ENCODE data around the gene NPHP4.

NPHP4 gene

DNA sequence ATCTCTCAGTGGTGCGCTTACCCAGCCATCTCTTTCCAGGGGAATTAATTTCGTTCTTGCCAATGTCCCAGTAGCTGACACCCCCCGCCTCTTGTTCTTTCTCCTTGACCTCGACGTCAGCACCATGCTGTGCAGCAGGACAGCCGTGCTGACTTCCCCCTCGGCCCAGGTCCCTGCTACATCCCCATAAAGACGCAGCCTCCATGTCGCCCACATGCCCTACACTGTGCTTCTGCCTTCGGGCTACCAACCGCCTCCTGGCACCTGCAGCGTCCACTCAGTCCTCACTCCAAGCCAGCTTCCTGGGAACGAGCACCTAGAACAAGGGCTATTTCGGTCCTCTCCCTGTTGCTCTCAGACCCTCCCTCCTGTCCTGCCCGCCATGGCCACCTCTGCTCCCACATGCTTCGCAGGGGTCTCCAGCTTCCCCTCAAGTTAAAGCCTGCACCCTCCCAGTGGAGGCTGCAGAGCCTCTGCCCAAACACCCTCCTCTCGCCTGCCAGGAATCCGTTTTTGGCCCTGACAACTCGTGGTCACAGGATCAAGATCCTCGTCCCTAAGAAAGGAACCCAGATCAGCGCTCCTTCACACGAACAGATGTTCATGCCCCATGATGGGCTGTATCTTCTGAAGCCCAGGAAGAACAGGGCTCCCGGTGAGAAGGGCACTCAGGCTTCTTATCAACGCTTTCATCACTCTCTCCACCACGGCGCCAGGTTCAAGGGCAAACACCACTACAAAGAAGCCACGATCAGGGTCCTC lies 109.7 kb downstream of the NPHP4 start:
- H3K36me3 ChIP-seq (ENCODE audit: control insufficient read depth in 5 of 5, insufficient read depth in 5 of 5, low read length in 5 of 5) = peaks cover 0 to 80% (median 25%) of the 10 kb centered on the region in 5 donors
- no peaks in the 10 kb centered on the region for H3K27me3 ChIP-seq (ENCODE audit: control insufficient read depth in 5 of 5, insufficient read depth in 4 of 5, low read length in 5 of 5)
- H3K9me3 ChIP-seq (ENCODE audit: control insufficient read depth in 5 of 5, low read length in 5 of 5) = peaks cover 4 to 19% (median 11%) of the 10 kb centered on the region in 5 donors
- peaks cover 0 to 5% (median 0%) of the 10 kb centered on the region in 5 donors for H3K4me1 ChIP-seq (ENCODE audit: control insufficient read depth in 5 of 5, insufficient read depth in 5 of 5, low read length in 5 of 5)
- no peak overlapping the region for H3K9ac ChIP-seq (ENCODE audit: low read length in 5 of 5)
- no peak overlapping the region for H3K4me3 ChIP-seq (ENCODE audit: low read depth in 1 of 5, low read length in 5 of 5)
- no peak overlapping the region for H3K27ac ChIP-seq (ENCODE audit: low read depth, low read length)

- H3K27ac ChIP-seq (ENCODE audit: low read depth, low read length) = no peak overlapping the region
- no peaks in the 10 kb centered on the region for H3K4me1 ChIP-seq (ENCODE audit: control insufficient read depth in 5 of 5, insufficient read depth in 5 of 5, low read length in 5 of 5)
- peaks cover 4 to 19% (median 11%) of the 10 kb centered on the region in 5 donors for H3K9me3 ChIP-seq (ENCODE audit: control insufficient read depth in 5 of 5, low read length in 5 of 5)
- H3K9ac ChIP-seq (ENCODE audit: low read length in 5 of 5) = no peak overlapping the region
- H3K27me3 ChIP-seq (ENCODE audit: control insufficient read depth in 5 of 5, insufficient read depth in 4 of 5, low read length in 5 of 5) = no peaks in the 10 kb centered on the region
- H3K36me3 ChIP-seq (ENCODE audit: control insufficient read depth in 5 of 5, insufficient read depth in 5 of 5, low read length in 5 of 5) = peaks cover 0 to 81% (median 29%) of the 10 kb centered on the region in 5 donors
- no peak overlapping the region for H3K4me3 ChIP-seq (ENCODE audit: low read depth in 1 of 5, low read length in 5 of 5)
Measured at GRCh38 chr1:5881526-5882222, 110.6 kb downstream of the NPHP4 start.

- no peak overlapping the region for H3K9ac ChIP-seq (ENCODE audit: low read length in 5 of 5)
- peaks cover 0 to 80% (median 29%) of the 10 kb centered on the region in 5 donors for H3K36me3 ChIP-seq (ENCODE audit: control insufficient read depth in 5 of 5, insufficient read depth in 5 of 5, low read length in 5 of 5)
- no peaks in the 10 kb centered on the region for H3K4me1 ChIP-seq (ENCODE audit: control insufficient read depth in 5 of 5, insufficient read depth in 5 of 5, low read length in 5 of 5)
- no peak overlapping the region for H3K4me3 ChIP-seq (ENCODE audit: low read depth in 1 of 5, low read length in 5 of 5)
- H3K27ac ChIP-seq (ENCODE audit: low read depth, low read length) = no peak overlapping the region
- no peaks in the 10 kb centered on the region for H3K27me3 ChIP-seq (ENCODE audit: control insufficient read depth in 5 of 5, insufficient read depth in 4 of 5, low read length in 5 of 5)
- H3K9me3 ChIP-seq (ENCODE audit: control insufficient read depth in 5 of 5, low read length in 5 of 5) = peaks cover 4 to 19% (median 11%) of the 10 kb centered on the region in 5 donors
Measured at GRCh38 chr1:5880630-5881405, 111.4 kb downstream of the NPHP4 start.

GRCh38 chr1:5879421-5879820 lies 112.8 kb downstream of the NPHP4 start:
- H3K36me3 ChIP-seq (ENCODE audit: control insufficient read depth in 5 of 5, insufficient read depth in 5 of 5, low read length in 5 of 5) = peaks cover 0 to 88% (median 35%) of the 10 kb centered on the region in 5 donors
- no peaks in the 10 kb centered on the region for H3K27me3 ChIP-seq (ENCODE audit: control insufficient read depth in 5 of 5, insufficient read depth in 4 of 5, low read length in 5 of 5)
- H3K4me1 ChIP-seq (ENCODE audit: control insufficient read depth in 5 of 5, insufficient read depth in 5 of 5, low read length in 5 of 5) = no peaks in the 10 kb centered on the region
- peaks cover 4 to 19% (median 11%) of the 10 kb centered on the region in 5 donors for H3K9me3 ChIP-seq (ENCODE audit: control insufficient read depth in 5 of 5, low read length in 5 of 5)
- no peak overlapping the region for H3K9ac ChIP-seq (ENCODE audit: low read length in 5 of 5)
- no peak overlapping the region for H3K4me3 ChIP-seq (ENCODE audit: low read depth in 1 of 5, low read length in 5 of 5)
- H3K27ac ChIP-seq (ENCODE audit: low read depth, low read length) = no peak overlapping the region

- no peaks in the 10 kb centered on the region for H3K27me3 ChIP-seq (ENCODE audit: control insufficient read depth in 5 of 5, insufficient read depth in 4 of 5, low read length in 5 of 5)
- peaks cover 4 to 19% (median 11%) of the 10 kb centered on the region in 5 donors for H3K9me3 ChIP-seq (ENCODE audit: control insufficient read depth in 5 of 5, low read length in 5 of 5)
- H3K27ac ChIP-seq (ENCODE audit: low read depth, low read length) = no peak overlapping the region
- no peak overlapping the region for H3K9ac ChIP-seq (ENCODE audit: low read length in 5 of 5)
- peaks cover 0 to 89% (median 39%) of the 10 kb centered on the region in 5 donors for H3K36me3 ChIP-seq (ENCODE audit: control insufficient read depth in 5 of 5, insufficient read depth in 5 of 5, low read length in 5 of 5)
- H3K4me1 ChIP-seq (ENCODE audit: control insufficient read depth in 5 of 5, insufficient read depth in 5 of 5, low read length in 5 of 5) = no peaks in the 10 kb centered on the region
- H3K4me3 ChIP-seq (ENCODE audit: low read depth in 1 of 5, low read length in 5 of 5) = no peak overlapping the region
Measured at GRCh38 chr1:5878971-5879370, 113.3 kb downstream of the NPHP4 start.

DNA sequence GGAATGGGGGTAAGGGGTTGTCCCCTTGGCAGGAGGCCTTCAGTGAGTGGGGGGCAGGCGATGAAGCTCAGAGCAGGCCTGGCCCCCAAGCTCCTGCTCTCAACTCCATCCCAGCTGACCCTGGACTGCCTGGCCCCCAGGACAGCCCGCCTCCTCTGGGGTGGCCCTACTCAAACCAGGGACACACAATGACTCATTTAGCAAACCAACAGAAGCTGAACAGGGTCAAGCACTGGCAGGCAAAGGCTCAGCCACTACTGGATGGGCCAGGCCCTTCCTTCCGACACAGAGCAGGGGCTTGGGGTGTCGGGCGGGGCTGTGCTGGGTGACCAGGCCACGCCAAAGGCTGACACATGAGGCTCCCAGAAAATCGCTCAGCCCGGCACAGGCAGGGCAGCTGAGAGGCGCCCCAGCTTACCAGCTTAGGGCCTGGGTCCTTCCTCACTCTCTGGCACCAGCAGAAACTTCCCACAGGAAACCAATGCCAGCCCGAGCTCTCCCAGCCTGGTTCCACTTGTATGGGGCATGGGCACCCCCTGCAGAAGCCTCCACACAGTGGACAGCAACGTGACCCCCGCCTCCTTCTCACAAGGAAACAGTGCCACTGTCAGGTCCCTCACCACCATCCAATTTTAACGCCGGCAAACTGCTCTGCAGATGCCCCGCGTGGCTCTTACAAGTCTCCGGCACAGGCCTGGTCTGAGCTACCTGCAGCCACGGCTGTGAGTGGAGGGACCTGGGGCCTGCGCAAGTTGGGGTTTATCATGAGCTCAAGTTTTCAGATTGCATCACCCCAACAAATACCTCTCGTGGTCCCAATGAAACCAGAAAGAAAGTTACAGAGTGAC lies 114.3 kb downstream of the NPHP4 start:
- no peak overlapping the region for H3K9ac ChIP-seq (ENCODE audit: low read length in 5 of 5)
- H3K36me3 ChIP-seq (ENCODE audit: control insufficient read depth in 5 of 5, insufficient read depth in 5 of 5, low read length in 5 of 5) = peaks cover 0 to 90% (median 50%) of the 10 kb centered on the region in 5 donors
- peaks cover 4 to 19% (median 11%) of the 10 kb centered on the region in 5 donors for H3K9me3 ChIP-seq (ENCODE audit: control insufficient read depth in 5 of 5, low read length in 5 of 5)
- H3K4me3 ChIP-seq (ENCODE audit: low read depth in 1 of 5, low read length in 5 of 5) = no peak overlapping the region
- H3K4me1 ChIP-seq (ENCODE audit: control insufficient read depth in 5 of 5, insufficient read depth in 5 of 5, low read length in 5 of 5) = no peaks in the 10 kb centered on the region
- H3K27me3 ChIP-seq (ENCODE audit: control insufficient read depth in 5 of 5, insufficient read depth in 4 of 5, low read length in 5 of 5) = no peaks in the 10 kb centered on the region
- no peak overlapping the region for H3K27ac ChIP-seq (ENCODE audit: low read depth, low read length)

GRCh38 chr1:5877001-5877400 lies 115.2 kb downstream of the NPHP4 start:
- no peak overlapping the region for H3K4me3 ChIP-seq (ENCODE audit: low read depth in 1 of 5, low read length in 5 of 5)
- no peak overlapping the region for H3K9ac ChIP-seq (ENCODE audit: low read length in 5 of 5)
- peaks cover 0 to 1% (median 0%) of the 10 kb centered on the region in 5 donors for H3K4me1 ChIP-seq (ENCODE audit: control insufficient read depth in 5 of 5, insufficient read depth in 5 of 5, low read length in 5 of 5)
- H3K36me3 ChIP-seq (ENCODE audit: control insufficient read depth in 5 of 5, insufficient read depth in 5 of 5, low read length in 5 of 5) = peaks cover 0 to 92% (median 57%) of the 10 kb centered on the region in 5 donors
- no peak overlapping the region for H3K27ac ChIP-seq (ENCODE audit: low read depth, low read length)
- H3K27me3 ChIP-seq (ENCODE audit: control insufficient read depth in 5 of 5, insufficient read depth in 4 of 5, low read length in 5 of 5) = no peaks in the 10 kb centered on the region
- peaks cover 4 to 19% (median 11%) of the 10 kb centered on the region in 5 donors for H3K9me3 ChIP-seq (ENCODE audit: control insufficient read depth in 5 of 5, low read length in 5 of 5)

DNA sequence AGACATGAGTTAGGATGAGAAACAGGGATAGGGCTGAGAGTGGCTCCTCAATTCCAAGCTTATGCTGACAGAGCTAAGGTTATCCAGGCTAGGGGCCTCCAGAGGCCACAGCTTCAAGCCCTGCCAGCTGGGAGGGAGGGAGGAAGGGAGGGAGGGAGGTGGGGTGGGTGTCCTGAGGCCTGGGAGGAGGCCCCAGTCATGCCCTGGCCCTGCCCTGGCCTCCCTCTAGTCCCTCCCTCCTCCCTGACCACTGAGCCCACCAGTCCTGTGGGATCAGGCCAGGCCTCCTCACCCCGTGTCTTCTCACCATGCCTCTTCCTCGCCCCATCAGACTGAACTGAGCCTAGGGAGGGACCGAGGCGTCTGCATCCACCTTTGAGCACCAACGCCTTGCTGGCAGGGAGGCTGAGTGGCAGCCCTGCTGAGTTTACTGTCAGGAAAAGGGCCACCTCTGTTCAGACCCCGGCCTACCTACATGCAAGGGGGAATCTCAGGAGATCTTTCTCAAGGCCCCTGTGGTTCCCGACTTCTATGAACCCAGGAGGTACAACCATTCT lies 116.1 kb downstream of the NPHP4 start:
- peaks cover 0 to 3% (median 0%) of the 10 kb centered on the region in 5 donors for H3K4me1 ChIP-seq (ENCODE audit: control insufficient read depth in 5 of 5, insufficient read depth in 5 of 5, low read length in 5 of 5)
- H3K9me3 ChIP-seq (ENCODE audit: control insufficient read depth in 5 of 5, low read length in 5 of 5) = peaks cover 4 to 19% (median 11%) of the 10 kb centered on the region in 5 donors
- H3K36me3 ChIP-seq (ENCODE audit: control insufficient read depth in 5 of 5, insufficient read depth in 5 of 5, low read length in 5 of 5) = peaks cover 0 to 91% (median 58%) of the 10 kb centered on the region in 5 donors
- no peak overlapping the region for H3K4me3 ChIP-seq (ENCODE audit: low read depth in 1 of 5, low read length in 5 of 5)
- H3K27ac ChIP-seq (ENCODE audit: low read depth, low read length) = no peak overlapping the region
- H3K27me3 ChIP-seq (ENCODE audit: control insufficient read depth in 5 of 5, insufficient read depth in 4 of 5, low read length in 5 of 5) = no peaks in the 10 kb centered on the region
- H3K9ac ChIP-seq (ENCODE audit: low read length in 5 of 5) = no peak overlapping the region

DNA sequence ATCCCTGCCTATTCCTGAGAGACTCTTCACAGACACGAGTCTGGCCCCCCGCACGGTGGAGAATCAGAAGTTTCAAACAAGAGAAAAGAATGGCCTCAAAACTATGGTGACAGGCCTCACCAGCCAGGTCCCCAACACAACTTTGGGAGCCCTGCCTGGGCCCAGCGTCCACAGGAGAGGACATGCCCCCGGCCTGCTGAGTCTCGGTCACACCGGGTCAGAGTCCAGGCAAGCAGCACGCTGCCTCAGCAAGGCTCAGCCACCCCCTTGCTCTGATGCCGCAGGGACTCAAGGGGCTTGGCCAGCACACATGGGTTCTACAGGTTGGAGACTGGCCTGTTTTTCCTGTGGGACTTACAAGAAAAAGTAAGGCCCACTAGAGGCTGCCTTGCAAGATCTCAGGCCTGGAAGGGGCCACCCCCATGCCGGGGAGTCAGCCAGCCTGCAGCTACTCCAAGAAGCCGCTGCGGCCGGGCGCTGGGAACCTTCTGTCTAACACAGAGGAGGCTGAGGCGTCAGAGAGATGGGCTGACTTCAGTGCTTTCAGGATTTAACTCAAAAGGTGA lies 116.8 kb downstream of the NPHP4 start:
- Histone ChIP-seq H3K27ac (ENCODE audit: low read depth, low read length) (no peak overlapping the region), H3K27me3 (ENCODE audit: control insufficient read depth in 5 of 5, insufficient read depth in 4 of 5, low read length in 5 of 5) (no peaks in the 10 kb centered on the region), H3K36me3 (ENCODE audit: control insufficient read depth in 5 of 5, insufficient read depth in 5 of 5, low read length in 5 of 5) (peaks cover 0 to 90% (median 56%) of the 10 kb centered on the region in 5 donors), H3K9ac (ENCODE audit: low read length in 5 of 5) (no peak overlapping the region), H3K4me3 (ENCODE audit: low read depth in 1 of 5, low read length in 5 of 5) (no peak overlapping the region), H3K9me3 (ENCODE audit: control insufficient read depth in 5 of 5, low read length in 5 of 5) (peaks cover 4 to 14% (median 9%) of the 10 kb centered on the region in 5 donors), H3K4me1 (ENCODE audit: control insufficient read depth in 5 of 5, insufficient read depth in 5 of 5, low read length in 5 of 5) (peaks cover 0 to 3% (median 0%) of the 10 kb centered on the region in 5 donors)

Data from subcutaneous abdominal adipose tissue (tissue), 5 donors.